Raji (cell line): ENCODE results near the gene UNC13B.

Experiments used
- POLR2A ChIP-seq: IDR thresholded peaks from 2 replicates; pipeline ENCODE4 v1.6.1; 2011; ENCODE audit warnings: low read depth, low read length, control low read depth; ENCODE audit not compliant: insufficient read depth

Gene UNC13B

GRCh38 chr9:35406183-35406959, 244.6 kb downstream of the UNC13B start:
- no peak for TF ChIP-seq POLR2A

DNA sequence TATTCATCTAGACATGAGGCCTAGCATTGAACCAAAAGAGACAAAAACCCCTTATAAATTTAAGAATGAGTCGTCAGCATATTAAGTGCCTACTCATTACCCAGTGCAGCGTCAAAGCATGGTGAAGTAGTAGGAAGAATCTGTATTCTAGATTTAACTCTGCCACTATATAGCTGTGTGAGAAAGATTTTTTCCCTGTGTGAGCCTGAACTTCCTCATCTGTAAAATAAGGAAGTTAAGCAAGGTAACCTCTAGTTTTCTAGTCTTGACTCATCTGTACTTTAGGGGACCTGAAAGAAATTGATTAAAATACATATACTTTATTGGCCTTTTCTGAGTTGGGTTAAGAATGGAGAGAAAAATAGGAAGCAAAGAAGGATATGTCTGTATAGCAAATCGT, 246.0 kb downstream of the UNC13B start:
- no peak for TF ChIP-seq POLR2A

GRCh38 chr9:35414889-35415288, 253.1 kb downstream of the UNC13B start:
- TF ChIP-seq POLR2A = no peak

DNA sequence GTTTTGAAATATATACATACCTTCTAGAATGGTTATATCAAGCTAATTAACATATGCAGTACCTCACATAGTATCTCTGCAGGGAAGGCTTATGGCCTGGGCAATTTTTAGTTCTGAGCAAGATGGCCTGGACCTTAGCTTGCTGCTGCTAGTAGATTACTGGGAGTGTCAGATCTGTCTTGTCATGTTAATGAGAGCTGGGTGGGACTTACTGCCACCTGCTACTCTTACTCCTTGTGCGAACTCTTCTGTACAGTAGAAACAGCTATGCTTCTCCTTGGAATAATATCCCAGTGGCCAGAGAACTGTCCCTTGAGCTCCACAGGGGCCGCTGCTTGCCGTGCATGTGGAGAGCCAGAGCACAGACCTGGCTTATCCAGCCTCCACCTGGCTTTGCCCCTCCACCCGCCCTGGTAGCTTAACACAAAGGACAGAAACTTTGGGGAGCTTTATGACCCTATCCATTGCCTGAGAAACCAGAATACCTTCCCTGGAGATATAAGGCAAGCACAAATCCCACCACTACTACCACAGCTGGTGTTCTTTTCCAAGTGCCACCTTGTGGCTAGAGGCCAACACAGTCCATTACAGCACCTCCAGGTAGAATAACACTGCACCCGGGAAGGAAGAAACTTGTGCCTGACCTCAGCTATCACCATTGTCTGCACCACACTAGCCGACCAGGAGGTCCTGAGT, 253.7 kb downstream of the UNC13B start:
- no peak for TF ChIP-seq POLR2A

- no peak for TF ChIP-seq POLR2A
Observed at GRCh38 chr9:35416098-35416427, 254.3 kb downstream of the UNC13B start.

DNA sequence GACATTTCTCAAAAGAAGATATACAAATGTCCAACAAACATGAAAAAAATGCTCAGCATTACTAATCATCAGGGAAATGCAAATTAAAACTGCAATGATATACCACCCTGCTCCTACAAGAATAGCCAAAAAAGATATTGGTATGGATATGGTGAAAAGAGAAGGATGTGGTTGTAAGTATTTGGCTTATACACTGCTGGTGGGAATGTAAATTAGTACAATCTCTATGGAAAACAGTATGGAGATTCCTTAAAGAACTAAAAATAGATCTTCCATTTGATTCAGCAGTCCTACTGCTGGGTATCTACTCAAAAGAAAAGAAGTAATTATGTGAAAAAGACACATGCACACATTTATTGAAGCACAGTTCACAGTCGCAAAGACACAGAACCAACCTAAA, 260.5 kb downstream of the UNC13B start:
- TF ChIP-seq POLR2A = no peak

GRCh38 chr9:35422753-35423152, 260.9 kb downstream of the UNC13B start:
- TF ChIP-seq POLR2A = no peak

DNA sequence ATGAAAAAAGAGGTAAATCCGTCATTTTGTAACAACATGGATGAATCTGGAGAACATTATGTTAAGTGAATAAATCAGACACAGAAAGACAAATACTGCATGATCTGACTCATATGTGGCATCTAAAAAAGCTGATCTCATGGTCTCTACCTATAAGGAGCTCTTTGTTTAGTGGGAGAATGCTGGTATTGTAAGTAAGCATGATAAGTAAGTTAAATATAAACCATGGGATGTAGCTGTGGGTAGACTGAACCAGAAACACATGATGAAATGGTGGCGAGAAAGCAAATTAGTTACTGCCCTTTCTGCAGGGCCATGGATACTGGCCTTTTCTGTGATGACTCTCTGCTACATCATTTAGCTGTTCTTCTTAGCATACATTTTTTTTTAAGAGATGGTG, 261.7 kb downstream of the UNC13B start:
- TF ChIP-seq POLR2A = no peak

- no peak for TF ChIP-seq POLR2A
Observed at GRCh38 chr9:35424356-35425352, 262.8 kb downstream of the UNC13B start.

GRCh38 chr9:35426627-35427026, 264.8 kb downstream of the UNC13B start:
- TF ChIP-seq POLR2A = no peak

GRCh38 chr9:35431467-35431866, 269.7 kb downstream of the UNC13B start:
- TF ChIP-seq POLR2A = no peak

GRCh38 chr9:35432076-35432475, 270.3 kb downstream of the UNC13B start:
- no peak for TF ChIP-seq POLR2A

DNA sequence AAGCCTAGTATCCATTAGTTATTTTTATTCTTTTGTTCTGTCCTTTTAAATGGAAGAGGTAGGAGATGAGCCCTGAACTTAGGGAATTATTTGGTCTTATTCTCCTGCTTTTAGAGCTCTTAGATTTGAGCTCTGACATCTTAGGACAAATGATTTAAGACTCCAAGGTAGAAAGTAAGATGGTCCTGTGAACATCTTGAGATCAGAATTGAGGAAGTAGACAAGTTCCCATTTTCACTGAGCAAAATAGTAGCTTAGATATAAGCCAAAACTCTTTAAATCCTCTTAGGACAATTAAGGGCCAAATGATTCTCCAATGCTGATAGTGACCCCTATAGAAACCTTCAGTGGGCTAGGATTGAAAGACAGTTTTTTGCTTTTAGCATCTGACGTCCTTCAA, 275.1 kb downstream of the UNC13B start:
- no peak for TF ChIP-seq POLR2A

GRCh38 chr9:35446012-35446411, 284.2 kb downstream of the UNC13B start:
- no peak for TF ChIP-seq POLR2A

- no peak for TF ChIP-seq POLR2A
Observed at GRCh38 chr9:35448496-35448895, 286.7 kb downstream of the UNC13B start.

- no peak for TF ChIP-seq POLR2A
Observed at GRCh38 chr9:35452481-35452880, 290.7 kb downstream of the UNC13B start.

- TF ChIP-seq POLR2A = no peak
Observed at GRCh38 chr9:35453786-35454185, 292.0 kb downstream of the UNC13B start.
